Nephron progenitor cell (in vitro differentiated cells): ENCODE results near the gene CACNG3.

ENCODE experiments used
- DNase-seq: peaks from one replicate; pipeline ENCODE4 v3.0.0; 2021
- H3K27ac Mint-ChIP-seq: 2 replicates; pipeline ENCODE4 v1.8.0; 2021; ENCODE audit warnings: mild to moderate bottlenecking, moderate library complexity, mixed read lengths
- H3K27me3 Mint-ChIP-seq: 2 replicates; pipeline ENCODE4 v1.8.0; 2021; ENCODE audit warnings: mild to moderate bottlenecking, low read depth, mixed read lengths; ENCODE audit not compliant: poor library complexity
- H3K36me3 Mint-ChIP-seq: 2 replicates; pipeline ENCODE4 v1.8.0; 2021; ENCODE audit warnings: low read depth, mixed read lengths
- H3K4me1 Mint-ChIP-seq: 2 replicates; pipeline ENCODE4 v1.8.0; 2021; ENCODE audit warnings: mixed read lengths
- H3K4me3 Mint-ChIP-seq: 2 replicates; pipeline ENCODE4 v1.8.0; 2021; ENCODE audit warnings: mild to moderate bottlenecking, moderate library complexity, mixed read lengths
- H3K9me3 Mint-ChIP-seq: 2 replicates; pipeline ENCODE4 v1.8.0; 2021; ENCODE audit warnings: mild to moderate bottlenecking, moderate library complexity, mixed read lengths
- TF ChIP-seq, protein P1 (sequence below): fragments of 200-600 bp; sonication (generic); IDR thresholded peaks from 2 replicates; pipeline ENCODE4 v1.5.0; 2021; ENCODE audit warnings: antibody characterized with exemption

The CACNG3 gene

DNA sequence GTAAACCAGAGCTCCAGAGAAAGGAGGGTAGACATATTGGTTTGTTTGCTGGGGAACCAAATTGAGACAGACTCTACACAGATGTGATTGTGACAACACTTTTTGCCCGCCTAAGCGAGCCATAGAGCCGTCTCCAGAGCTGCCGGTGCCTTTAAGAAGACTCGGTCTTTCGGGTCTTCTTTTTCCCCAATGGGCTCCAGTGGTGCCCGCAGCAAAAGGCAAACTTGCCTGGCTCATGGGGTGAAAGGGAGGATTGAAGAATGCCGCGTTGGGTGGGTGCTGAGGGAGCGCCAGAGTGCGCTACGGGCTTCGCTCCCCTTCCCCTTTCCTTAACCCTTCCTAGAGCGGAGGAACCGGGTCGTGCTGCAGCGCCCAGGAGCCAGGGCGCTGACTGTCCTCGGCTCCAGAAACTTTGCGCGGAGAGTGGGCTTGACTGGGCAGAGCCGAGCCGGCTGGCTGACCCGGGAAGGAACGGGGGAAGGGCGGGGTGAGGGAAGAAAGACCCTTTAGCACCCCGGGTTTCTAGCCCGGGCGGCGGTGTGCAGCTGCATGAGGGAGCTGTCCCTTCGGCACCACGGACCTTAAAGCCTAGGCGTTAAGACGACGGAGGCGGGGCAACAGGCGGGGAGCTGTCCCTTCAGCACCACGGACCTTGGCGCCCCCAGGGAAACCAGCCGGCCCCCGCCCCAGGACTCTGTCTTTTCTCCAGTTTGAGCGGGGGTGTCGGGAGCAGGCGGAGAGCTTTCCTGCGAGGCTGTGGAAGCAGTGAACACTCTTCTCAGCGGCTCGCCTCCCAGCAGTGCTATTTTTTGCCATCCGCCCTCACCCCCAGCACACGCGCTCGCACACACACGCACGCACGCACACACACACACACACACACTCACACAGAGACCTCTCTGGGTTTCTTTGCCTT is at the start of gene CACNG3:
Gene CACNG3, plus strand, starts transcription at position 880 of the 916 bp plus-strand sequence. CDS start 420 bp downstream, outside the sequence.
- Mint-ChIP-seq H3K27ac (no peak within 1 kb of the TSS), H3K4me1 (no peaks in the 10 kb centered on the region), H3K27me3 (peaks cover 75% of the 10 kb centered on the region), H3K4me3 (no peak within 1 kb of the TSS), H3K9me3 (no peaks in the 10 kb centered on the region), H3K36me3 (no peaks in the 10 kb centered on the region)
- TF ChIP-seq, protein P1, sequence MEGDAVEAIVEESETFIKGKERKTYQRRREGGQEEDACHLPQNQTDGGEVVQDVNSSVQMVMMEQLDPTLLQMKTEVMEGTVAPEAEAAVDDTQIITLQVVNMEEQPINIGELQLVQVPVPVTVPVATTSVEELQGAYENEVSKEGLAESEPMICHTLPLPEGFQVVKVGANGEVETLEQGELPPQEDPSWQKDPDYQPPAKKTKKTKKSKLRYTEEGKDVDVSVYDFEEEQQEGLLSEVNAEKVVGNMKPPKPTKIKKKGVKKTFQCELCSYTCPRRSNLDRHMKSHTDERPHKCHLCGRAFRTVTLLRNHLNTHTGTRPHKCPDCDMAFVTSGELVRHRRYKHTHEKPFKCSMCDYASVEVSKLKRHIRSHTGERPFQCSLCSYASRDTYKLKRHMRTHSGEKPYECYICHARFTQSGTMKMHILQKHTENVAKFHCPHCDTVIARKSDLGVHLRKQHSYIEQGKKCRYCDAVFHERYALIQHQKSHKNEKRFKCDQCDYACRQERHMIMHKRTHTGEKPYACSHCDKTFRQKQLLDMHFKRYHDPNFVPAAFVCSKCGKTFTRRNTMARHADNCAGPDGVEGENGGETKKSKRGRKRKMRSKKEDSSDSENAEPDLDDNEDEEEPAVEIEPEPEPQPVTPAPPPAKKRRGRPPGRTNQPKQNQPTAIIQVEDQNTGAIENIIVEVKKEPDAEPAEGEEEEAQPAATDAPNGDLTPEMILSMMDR = no peak
- peak; percentile 97 for DNase-seq

DNA sequence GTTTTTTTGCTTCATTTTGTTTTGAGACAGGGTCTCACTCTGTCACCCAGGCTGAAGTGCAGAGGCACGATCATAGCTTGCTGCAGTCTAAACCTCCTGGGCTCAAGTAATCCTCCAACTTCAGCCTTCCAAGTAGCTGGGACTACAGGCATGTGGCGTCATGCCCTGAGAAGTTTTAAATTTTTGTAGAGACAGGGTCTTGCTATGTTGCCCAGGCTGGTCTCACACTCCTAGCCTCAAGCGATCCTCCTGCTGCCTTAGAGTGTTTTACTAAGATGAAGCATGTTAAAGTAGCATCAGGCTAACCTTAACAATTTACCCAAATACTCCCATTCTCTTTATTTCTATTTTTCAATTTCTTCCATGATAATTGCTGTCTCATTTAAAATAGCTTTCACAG is 49.2 kb upstream of the CACNG3 start:
- TF ChIP-seq, protein P1 = no peak
- Mint-ChIP-seq H3K9me3 (peaks cover 3% of the 10 kb centered on the region), H3K4me1 (no peaks in the 10 kb centered on the region), H3K36me3 (no peaks in the 10 kb centered on the region), H3K4me3 (no peak overlapping the region), H3K27me3 (peaks cover 20% of the 10 kb centered on the region), H3K27ac (no peak overlapping the region)
- DNase-seq = no peak

- no peak overlapping the region for H3K4me3 Mint-ChIP-seq
- DNase-seq = no peak
- H3K27me3 Mint-ChIP-seq = peaks cover 20% of the 10 kb centered on the region
- no peak overlapping the region for H3K27ac Mint-ChIP-seq
- no peaks in the 10 kb centered on the region for H3K4me1 Mint-ChIP-seq
- H3K36me3 Mint-ChIP-seq = no peaks in the 10 kb centered on the region
- TF ChIP-seq, protein P1 = no peak
- no peaks in the 10 kb centered on the region for H3K9me3 Mint-ChIP-seq
Observed at GRCh38 chr16:24208710-24209109, 47.4 kb upstream of the CACNG3 start.

DNA sequence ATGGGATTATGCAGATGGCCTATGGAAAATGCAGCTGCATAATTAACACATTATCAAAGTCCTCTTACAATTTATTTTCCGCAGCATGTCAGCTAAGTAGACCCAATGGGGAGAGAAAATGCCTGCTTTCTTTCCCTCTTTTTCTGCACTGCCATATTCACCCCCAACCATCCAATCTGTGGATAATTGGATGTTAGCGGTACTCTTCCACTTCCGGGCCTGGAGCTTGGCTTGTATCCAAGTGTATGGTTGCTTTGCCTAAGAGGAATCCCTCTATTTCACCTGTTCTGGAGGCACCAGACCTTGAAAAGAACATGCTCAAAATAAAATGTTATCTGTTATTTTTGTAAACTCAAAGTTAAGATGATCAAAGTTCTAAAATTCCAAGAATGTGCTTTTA is 41.1 kb upstream of the CACNG3 start:
- no peak overlapping the region for H3K4me3 Mint-ChIP-seq
- no peaks in the 10 kb centered on the region for H3K9me3 Mint-ChIP-seq
- no peak for DNase-seq
- H3K27me3 Mint-ChIP-seq = peaks cover 15% of the 10 kb centered on the region
- no peak overlapping the region for H3K27ac Mint-ChIP-seq
- no peaks in the 10 kb centered on the region for H3K36me3 Mint-ChIP-seq
- TF ChIP-seq, protein P1 = no peak
- peaks cover 17% of the 10 kb centered on the region for H3K4me1 Mint-ChIP-seq

- H3K27ac Mint-ChIP-seq = no peak overlapping the region
Observed at GRCh38 chr16:24216961-24217360, 39.2 kb upstream of the CACNG3 start.

More at GRCh38 chr16:24216961-24217360, 39.2 kb upstream of the CACNG3 start:
- no peak for DNase-seq
- no peaks in the 10 kb centered on the region for H3K9me3 Mint-ChIP-seq
- no peak overlapping the region for H3K4me3 Mint-ChIP-seq
- peaks cover 15% of the 10 kb centered on the region for H3K27me3 Mint-ChIP-seq
- TF ChIP-seq, protein P1 = no peak
- H3K36me3 Mint-ChIP-seq = no peaks in the 10 kb centered on the region
- peaks cover 17% of the 10 kb centered on the region for H3K4me1 Mint-ChIP-seq
